Adrenal gland (tissue), 5 donors: ENCODE measurements around the gene PRRC2B.

Experiments
- POLR2A ChIP-seq, 2 donors: fragments of 450-650 bp; IDR thresholded peaks; one replicate each; pipeline ENCODE4 v1.6.1; 2017; ENCODE audit warnings: antibody characterized with exemption in 2 of 2, mild to moderate bottlenecking in 2 of 2, moderate library complexity in 1 of 2
- TF ChIP-seq, protein P1 (sequence below), 6 experiments: fragments of 450-650 bp in 4 of 6; fragments of 200-600 bp in 2 of 6; sonication (generic) in 1 of 6; IDR thresholded peaks; 1 replicate in 5 of 6; 2 replicates in 1 of 6; pipeline versions ENCODE4 v1.5.1 to v1.8.0; 2016 to 2021; ENCODE audit warnings: antibody characterized with exemption in 6 of 6, mild to moderate bottlenecking in 2 of 6, moderate library complexity in 1 of 6
- donor health status: DM: no; HTN: no; CAD: no.

DNA sequence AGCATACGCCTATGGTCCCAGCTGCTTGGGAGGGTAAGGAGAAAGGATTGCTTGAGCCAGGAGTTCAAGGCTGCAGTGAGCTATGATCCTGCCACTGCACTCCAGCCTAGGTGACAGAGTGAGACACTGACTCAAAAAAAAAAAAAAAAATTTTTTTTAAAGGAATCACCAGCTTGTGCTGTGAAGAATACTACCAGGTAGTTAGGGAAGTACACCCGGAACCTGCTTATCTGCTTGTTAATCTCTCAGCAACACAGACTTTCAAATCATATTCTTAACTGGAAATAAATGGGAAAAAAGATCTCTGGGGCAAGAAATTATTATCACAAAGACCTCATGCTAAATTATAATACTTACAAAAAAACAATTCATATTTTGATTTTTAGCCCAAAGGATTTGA lies 26.4 kb upstream of the PRRC2B start:
- TF ChIP-seq POLR2A (IDR thresholded peaks at IDR 0.05) = no peak
- TF ChIP-seq, protein P1, sequence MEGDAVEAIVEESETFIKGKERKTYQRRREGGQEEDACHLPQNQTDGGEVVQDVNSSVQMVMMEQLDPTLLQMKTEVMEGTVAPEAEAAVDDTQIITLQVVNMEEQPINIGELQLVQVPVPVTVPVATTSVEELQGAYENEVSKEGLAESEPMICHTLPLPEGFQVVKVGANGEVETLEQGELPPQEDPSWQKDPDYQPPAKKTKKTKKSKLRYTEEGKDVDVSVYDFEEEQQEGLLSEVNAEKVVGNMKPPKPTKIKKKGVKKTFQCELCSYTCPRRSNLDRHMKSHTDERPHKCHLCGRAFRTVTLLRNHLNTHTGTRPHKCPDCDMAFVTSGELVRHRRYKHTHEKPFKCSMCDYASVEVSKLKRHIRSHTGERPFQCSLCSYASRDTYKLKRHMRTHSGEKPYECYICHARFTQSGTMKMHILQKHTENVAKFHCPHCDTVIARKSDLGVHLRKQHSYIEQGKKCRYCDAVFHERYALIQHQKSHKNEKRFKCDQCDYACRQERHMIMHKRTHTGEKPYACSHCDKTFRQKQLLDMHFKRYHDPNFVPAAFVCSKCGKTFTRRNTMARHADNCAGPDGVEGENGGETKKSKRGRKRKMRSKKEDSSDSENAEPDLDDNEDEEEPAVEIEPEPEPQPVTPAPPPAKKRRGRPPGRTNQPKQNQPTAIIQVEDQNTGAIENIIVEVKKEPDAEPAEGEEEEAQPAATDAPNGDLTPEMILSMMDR (IDR thresholded peaks at IDR 0.05) = no peak
